HEK293T (cell line): ENCODE measurements around the gene TDP1.

ENCODE experiments used
- BHLHE40 ChIP-seq: fragments of 450-650 bp; IDR thresholded peaks from 2 replicates; pipeline ENCODE4 v1.6.1; 2016; ENCODE audit warnings: mild to moderate bottlenecking, moderate library complexity, borderline replicate concordance
- FOXA1 ChIP-seq: fragments of 450-650 bp; IDR thresholded peaks from 2 replicates; pipeline ENCODE4 v1.6.1; 2016; ENCODE audit warnings: mild to moderate bottlenecking
- FOXK2 ChIP-seq: fragments of 450-650 bp; IDR thresholded peaks from 2 replicates; pipeline ENCODE4 v1.6.1; 2016; ENCODE audit warnings: mild to moderate bottlenecking
- FOXM1 ChIP-seq: fragments of 450-650 bp; IDR thresholded peaks from 2 replicates; pipeline ENCODE4 v1.6.1; 2017; ENCODE audit warnings: mild to moderate bottlenecking, borderline replicate concordance
- HDGF ChIP-seq: fragments of 450-650 bp; IDR thresholded peaks from 2 replicates; pipeline ENCODE4 v1.6.1; 2017; ENCODE audit warnings: antibody characterized with exemption, borderline replicate concordance
- L3MBTL2 ChIP-seq: fragments of 450-650 bp; conservative IDR thresholded peaks from 2 replicates; pipeline ENCODE4 v1.6.1; 2016; ENCODE audit warnings: mild to moderate bottlenecking
- SP1 ChIP-seq: fragments of 450-650 bp; IDR thresholded peaks from 2 replicates; pipeline ENCODE4 v1.6.1; 2017
- SUZ12 ChIP-seq: fragments of 450-650 bp; IDR thresholded peaks from 2 replicates; pipeline ENCODE4 v1.6.1; 2016; ENCODE audit warnings: mild to moderate bottlenecking
- ZNF384 ChIP-seq: fragments of 450-650 bp; IDR thresholded peaks from 2 replicates; pipeline ENCODE4 v1.6.1; 2016

GRCh38 chr14:90017371-90017770, 61.6 kb downstream of the TDP1 start:
- TF ChIP-seq FOXA1 (no peak), BHLHE40 (no peak), SUZ12 (no peak), HDGF (no peak), SP1 (no peak), L3MBTL2 (no peak), ZNF384 (no peak), FOXK2 (no peak), FOXM1 (no peak)
